CD8-positive, alpha-beta memory T cell (primary cell): ENCODE results near the gene TEX22. TPM values are rescaled to one million over a fixed set of nuclear protein-coding genes. Genes with fewer than 3 reads are reported as not detected.

ENCODE experiments used
- CTCF ChIA-PET: fragments of 350-600 bp; sonication (Branson Sonifier 250); formaldehyde crosslinking; loops from one replicate; lab custom pipeline; 2021; ENCODE audit warnings: antibody characterized with exemption; lab: Charles Lee
- POLR2A ChIA-PET: fragments of 350-600 bp; sonication (Branson Sonifier 250); formaldehyde crosslinking; loops from one replicate; lab custom pipeline; 2021; ENCODE audit warnings: antibody characterized with exemption; lab: Charles Lee
- DNase-seq, 5 donors: peaks; one replicate each; pipeline versions ENCODE4 v3.0.0 to v3.0.0-alpha.2; 2020 to 2022; ENCODE audit warnings: mixed read lengths in 1 of 5
- H3K27ac ChIP-seq: one replicate; pipeline ENCODE4 v1.7.0; 2013; ENCODE audit warnings: low read depth, mild to moderate bottlenecking, low read length, moderate library complexity
- H3K27me3 ChIP-seq: 2 replicates; pipeline ENCODE4 v1.7.0; 2013; ENCODE audit warnings: low read length, mild to moderate bottlenecking; ENCODE audit not compliant: insufficient read depth, poor library complexity, severe bottlenecking
- H3K36me3 ChIP-seq: 2 replicates; pipeline ENCODE4 v1.7.0; 2013; ENCODE audit warnings: mild to moderate bottlenecking, low read length, moderate library complexity; ENCODE audit not compliant: insufficient read depth
- H3K4me1 ChIP-seq: 2 replicates; pipeline ENCODE4 v1.7.0; 2013; ENCODE audit warnings: mild to moderate bottlenecking, low read length, moderate library complexity; ENCODE audit not compliant: insufficient read depth
- H3K4me3 ChIP-seq: 2 replicates; pipeline ENCODE4 v1.7.0; 2013; ENCODE audit warnings: mild to moderate bottlenecking, low read length
- H3K9me3 ChIP-seq: 2 replicates; pipeline ENCODE4 v1.7.0; 2013; ENCODE audit warnings: mild to moderate bottlenecking, low read length
- H3K27ac Mint-ChIP-seq, 8 donors: one replicate each; pipeline ENCODE4 v1.8.0; 2020 to 2021; ENCODE audit warnings: mixed read lengths in 8 of 8, mild to moderate bottlenecking in 6 of 8, inconsistent platforms in 3 of 8, moderate library complexity in 3 of 8
- H3K27me3 Mint-ChIP-seq, 2 donors: one replicate each; pipeline ENCODE4 v1.8.0; 2020 to 2021; ENCODE audit warnings: mixed read lengths in 2 of 2, mild to moderate bottlenecking in 1 of 2, moderate library complexity in 1 of 2
- H3K36me3 Mint-ChIP-seq, 3 donors: one replicate each; pipeline ENCODE4 v1.8.0; 2020 to 2021; ENCODE audit warnings: mixed read lengths in 3 of 3, inconsistent platforms in 1 of 3, mild to moderate bottlenecking in 1 of 3
- H3K4me1 Mint-ChIP-seq, 3 donors: one replicate each; pipeline ENCODE4 v1.8.0; 2020 to 2021; ENCODE audit warnings: mixed read lengths in 3 of 3, inconsistent platforms in 1 of 3, mild to moderate bottlenecking in 1 of 3
- H3K4me3 Mint-ChIP-seq, 7 donors: one replicate each; pipeline ENCODE4 v1.8.0; 2020 to 2021; ENCODE audit warnings: mixed read lengths in 7 of 7, mild to moderate bottlenecking in 6 of 7, moderate library complexity in 4 of 7, inconsistent platforms in 2 of 7
- H3K9me3 Mint-ChIP-seq, 5 donors: one replicate each; pipeline ENCODE4 v1.8.0; 2020 to 2022; ENCODE audit warnings: mixed read lengths in 5 of 5, mild to moderate bottlenecking in 3 of 5, moderate library complexity in 2 of 5, inconsistent platforms in 1 of 5
- polyA plus RNA-seq: library from polyadenylated mRNA; unstranded; fragments of 300-500 nt; fragmentation: Illumina TruSeq; gene quantifications from one replicate; pipeline ENCODE4 v1.2.3, GENCODE V29; 2021
- total RNA-seq, 2 experiments: library from RNA; stranded (reverse); gene quantifications; one replicate each; pipeline ENCODE4 v1.2.3, GENCODE V29; 2021

Gene TEX22
- total and polyA plus RNA-seq, 3 experiments from 2014 or later, result 0.08 to 2.9 (median 1.4) TPM

- Mint-ChIP-seq H3K9me3 (no peaks in the 10 kb centered on the region), H3K27me3 (no peaks in the 10 kb centered on the region), H3K4me1 (no peaks in the 10 kb centered on the region), H3K27ac (no peak overlapping the region), H3K4me3 (no peak overlapping the region), H3K36me3 (peaks cover 0 to 33% (median 0%) of the 10 kb centered on the region in 3 donors)
- Histone ChIP-seq H3K27me3 (no peaks in the 10 kb centered on the region), H3K9me3 (no peaks in the 10 kb centered on the region), H3K27ac (no peak overlapping the region), H3K4me1 (no peaks in the 10 kb centered on the region), H3K4me3 (no peak overlapping the region), H3K36me3 (no peaks in the 10 kb centered on the region)
- CTCF ChIA-PET, result no interaction called here
- DNase-seq, result no peak
- POLR2A ChIA-PET, result no interaction called here
Observed at GRCh38 chr14:105461903-105462302, 63.6 kb downstream of the TEX22 start.

Other genes with a start within 250 kb of the TEX22 start
- 1 to 10 TPM in 1 of 2 experiments, under 1 TPM in 1; 0.37 to 1.2 TPM for gene JAG2, start 229.8 kb upstream of the TEX22 start, total RNA-seq
- gene JAG2, start 229.8 kb upstream of the TEX22 start, polyA plus RNA-seq, result 0.15 TPM
- gene NUDT14, start 217.2 kb upstream of the TEX22 start, total RNA-seq, result 1 to 10 TPM; 6.7 to 6.9 TPM
- 12.4 TPM for gene NUDT14, start 217.2 kb upstream of the TEX22 start, polyA plus RNA-seq
- gene BTBD6, start 150.0 kb upstream of the TEX22 start, total RNA-seq, result 10 to 100 TPM; 54.1 to 55.0 TPM
- gene BTBD6, start 150.0 kb upstream of the TEX22 start, polyA plus RNA-seq, result 16.2 TPM
- 10 to 100 TPM; 29.4 to 31.7 TPM for gene BRF1, start 97.5 kb upstream of the TEX22 start, total RNA-seq
- gene BRF1, start 97.5 kb upstream of the TEX22 start, polyA plus RNA-seq, result 13.0 TPM
- gene PACS2, start 83.8 kb upstream of the TEX22 start, total RNA-seq, result 10 to 100 TPM; 31.0 to 32.9 TPM
- gene PACS2, start 83.8 kb upstream of the TEX22 start, polyA plus RNA-seq, result 6.5 TPM
- gene MTA1, start 21.3 kb downstream of the TEX22 start, total RNA-seq, result 100 to 1,000 TPM; 124 to 129 TPM
- 6.1 TPM for gene MTA1, start 21.3 kb downstream of the TEX22 start, polyA plus RNA-seq
- gene CRIP2, start 76.3 kb downstream of the TEX22 start, total RNA-seq, result 1 to 10 TPM; 2.7 to 4.5 TPM
- 31.5 TPM for gene CRIP2, start 76.3 kb downstream of the TEX22 start, polyA plus RNA-seq
- gene CRIP1, start 88.3 kb downstream of the TEX22 start, total RNA-seq, result 100 to 1,000 TPM; 463 to 468 TPM
- gene CRIP1, start 88.3 kb downstream of the TEX22 start, polyA plus RNA-seq, result 1,031 TPM
- gene TEDC1, start 92.7 kb downstream of the TEX22 start, total RNA-seq, result 10 to 100 TPM; 52.1 to 56.5 TPM
- 14.7 TPM for gene TEDC1, start 92.7 kb downstream of the TEX22 start, polyA plus RNA-seq
- 10 to 100 TPM; 14.2 to 17.1 TPM for gene TMEM121, start 128.0 kb downstream of the TEX22 start, total RNA-seq
- 3.8 TPM for gene TMEM121, start 128.0 kb downstream of the TEX22 start, polyA plus RNA-seq